Activated effector memory CD4-positive, alpha-beta T cell treated with anti-CD3 and anti-CD28 coated beads, Interleukin-2, amount 50 U/mL, for 16 hours (primary cell): Measurements from ENCODE around the gene POLR2A.

Experiments
- DNase-seq: peaks from one replicate; pipeline ENCODE4 v3.0.0-alpha.2; 2020

The POLR2A gene

GRCh38 chr17:7508846-7509245 lies 24.7 kb downstream of the POLR2A start:
- peak; percentile 45 for DNase-seq

- DNase-seq = peak; percentile 54
Observed at GRCh38 chr17:7509937-7510336, 25.8 kb downstream of the POLR2A start.

- peak; percentile 53 for DNase-seq
Observed at GRCh38 chr17:7511108-7511507, 26.9 kb downstream of the POLR2A start.

- no peak for DNase-seq
Observed at GRCh38 chr17:7512105-7512504, 27.9 kb downstream of the POLR2A start.

- no peak for DNase-seq
Observed at GRCh38 chr17:7512824-7513540, 28.8 kb downstream of the POLR2A start.

GRCh38 chr17:7513850-7514419 lies 29.8 kb downstream of the POLR2A start:
- no peak for DNase-seq

- no peak for DNase-seq
Observed at GRCh38 chr17:7515911-7516610, 31.9 kb downstream of the POLR2A start.

GRCh38 chr17:7523033-7523432 lies 38.9 kb downstream of the POLR2A start:
- peak; percentile 81 for DNase-seq

GRCh38 chr17:7528842-7529241 lies 44.7 kb downstream of the POLR2A start:
- no peak for DNase-seq

- DNase-seq = no peak
Observed at GRCh38 chr17:7530023-7530900, 46.1 kb downstream of the POLR2A start.

- DNase-seq = no peak
Observed at GRCh38 chr17:7538050-7538449, 53.9 kb downstream of the POLR2A start.

GRCh38 chr17:7538891-7539545 lies 54.9 kb downstream of the POLR2A start:
- no peak for DNase-seq

GRCh38 chr17:7541074-7541621 lies 57.0 kb downstream of the POLR2A start:
- DNase-seq = no peak

- DNase-seq = no peak
Observed at GRCh38 chr17:7544911-7545310, 60.7 kb downstream of the POLR2A start.

- DNase-seq = peak; percentile 85
Observed at GRCh38 chr17:7548585-7549400, 64.6 kb downstream of the POLR2A start, which contains the start of gene TNFSF12. Gene TNFSF12 (plus strand): TSS chr17:7549058. CDS start chr17:7549154, 96 bp downstream.
